DOHH2 (cell line): ENCODE results near the gene XRCC1.
"Not testable (repeated sequence)": the region's sequence is repeated elsewhere in the genome, so short reads cannot be mapped to it uniquely, and the experiment has no call there.

Source experiments
- H3F3A ChIP-seq: fragments of 200-600 bp; sonication (generic), shearing (Covaris generic); 2 replicates; pipeline ENCODE4 v1.6.0; 2016; ENCODE audit warnings: antibody characterized with exemption, mild to moderate bottlenecking; ENCODE audit not compliant: control insufficient read depth, insufficient read depth
- H3K27ac ChIP-seq: fragments of 200-600 bp; sonication (generic); 2 replicates; pipeline ENCODE4 v1.5.1; 2014; ENCODE audit warnings: low read depth, mild to moderate bottlenecking, low read length, moderate library complexity
- H3K27me3 ChIP-seq: fragments of 200-600 bp; sonication (generic); 2 replicates; pipeline ENCODE4 v1.6.1; 2014; ENCODE audit warnings: mild to moderate bottlenecking, low read length, mixed read lengths; ENCODE audit not compliant: control insufficient read depth
- H3K36me3 ChIP-seq: fragments of 200-600 bp; sonication (generic); 2 replicates; pipeline ENCODE4 v1.6.1; 2014; ENCODE audit warnings: mild to moderate bottlenecking, low read length, moderate library complexity, mixed read lengths; ENCODE audit not compliant: control insufficient read depth
- H3K4me1 ChIP-seq: fragments of 200-600 bp; sonication (generic); 2 replicates; pipeline ENCODE4 v1.6.1; 2014; ENCODE audit warnings: mild to moderate bottlenecking, low read length, mixed read lengths; ENCODE audit not compliant: control insufficient read depth
- H3K4me2 ChIP-seq: fragments of 200-600 bp; sonication (generic); 2 replicates; pipeline ENCODE4 v1.6.0; 2014; ENCODE audit warnings: mild to moderate bottlenecking, low read length, moderate library complexity
- H3K4me3 ChIP-seq: fragments of 200-600 bp; sonication (generic); 2 replicates; pipeline ENCODE4 v1.5.1; 2014; ENCODE audit warnings: mild to moderate bottlenecking, low read length, mixed read lengths
- H3K79me2 ChIP-seq: fragments of 200-600 bp; sonication (generic); 2 replicates; pipeline ENCODE4 v1.6.1; 2014; ENCODE audit warnings: mild to moderate bottlenecking, low read length, mixed read lengths; ENCODE audit not compliant: control insufficient read depth
- H3K9me2 ChIP-seq: fragments of 200-600 bp; sonication (generic); replicated peaks from 2 replicates; pipeline ENCODE4 v1.6.1; 2014; ENCODE audit warnings: mild to moderate bottlenecking, low read length, mixed read lengths; ENCODE audit not compliant: control insufficient read depth
- H3K9me3 ChIP-seq: fragments of 200-600 bp; sonication (generic); 2 replicates; pipeline ENCODE4 v1.6.1; 2014; ENCODE audit warnings: antibody characterized with exemption, low read length, mixed read lengths; ENCODE audit not compliant: control insufficient read depth, insufficient read depth
- H4K20me1 ChIP-seq: fragments of 200-600 bp; sonication (generic); 2 replicates; pipeline ENCODE4 v1.6.0; 2014; ENCODE audit warnings: low read depth, mild to moderate bottlenecking, antibody characterized with exemption, low read length, moderate library complexity; ENCODE audit not compliant: control insufficient read depth, insufficient read depth
- EZH2phosphoT487 ChIP-seq: fragments of 200-600 bp; sonication (generic); IDR thresholded peaks from 2 replicates; pipeline ENCODE4 v1.6.1; 2017; ENCODE audit warnings: borderline replicate concordance, mild to moderate bottlenecking, antibody characterized with exemption, low read length, moderate library complexity, mixed read lengths
- TF ChIP-seq, protein P1 (sequence below): fragments of 200-600 bp; sonication (generic); IDR thresholded peaks from one replicate; pipeline ENCODE4 v1.5.1; 2014; ENCODE audit warnings: antibody characterized with exemption, mild to moderate bottlenecking, low read depth, low read length; ENCODE audit not compliant: poor library complexity, severe bottlenecking

Gene XRCC1

GRCh38 chr19:43605875-43606568 is 30.7 kb upstream of the XRCC1 start:
- TF ChIP-seq, protein P1, sequence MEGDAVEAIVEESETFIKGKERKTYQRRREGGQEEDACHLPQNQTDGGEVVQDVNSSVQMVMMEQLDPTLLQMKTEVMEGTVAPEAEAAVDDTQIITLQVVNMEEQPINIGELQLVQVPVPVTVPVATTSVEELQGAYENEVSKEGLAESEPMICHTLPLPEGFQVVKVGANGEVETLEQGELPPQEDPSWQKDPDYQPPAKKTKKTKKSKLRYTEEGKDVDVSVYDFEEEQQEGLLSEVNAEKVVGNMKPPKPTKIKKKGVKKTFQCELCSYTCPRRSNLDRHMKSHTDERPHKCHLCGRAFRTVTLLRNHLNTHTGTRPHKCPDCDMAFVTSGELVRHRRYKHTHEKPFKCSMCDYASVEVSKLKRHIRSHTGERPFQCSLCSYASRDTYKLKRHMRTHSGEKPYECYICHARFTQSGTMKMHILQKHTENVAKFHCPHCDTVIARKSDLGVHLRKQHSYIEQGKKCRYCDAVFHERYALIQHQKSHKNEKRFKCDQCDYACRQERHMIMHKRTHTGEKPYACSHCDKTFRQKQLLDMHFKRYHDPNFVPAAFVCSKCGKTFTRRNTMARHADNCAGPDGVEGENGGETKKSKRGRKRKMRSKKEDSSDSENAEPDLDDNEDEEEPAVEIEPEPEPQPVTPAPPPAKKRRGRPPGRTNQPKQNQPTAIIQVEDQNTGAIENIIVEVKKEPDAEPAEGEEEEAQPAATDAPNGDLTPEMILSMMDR = no peak
- no peak for TF ChIP-seq EZH2phosphoT487
- no peak overlapping the region for H3K27ac ChIP-seq
- no peaks in the 10 kb centered on the region for H3K9me2 ChIP-seq
- peaks cover 10% of the 10 kb centered on the region for H3K79me2 ChIP-seq
- no peaks in the 10 kb centered on the region for H3K9me3 ChIP-seq
- peaks cover 9% of the 10 kb centered on the region; the same call in 1 of the 2 replicates for H3K4me1 ChIP-seq
- H3F3A ChIP-seq = peaks cover 4% of the 10 kb centered on the region; the same call in 1 of the 2 replicates
- H3K4me2 ChIP-seq = no peak overlapping the region
- H3K36me3 ChIP-seq = peaks cover 20% of the 10 kb centered on the region
- H3K27me3 ChIP-seq = no peaks in the 10 kb centered on the region
- no peak overlapping the region for H3K4me3 ChIP-seq
- H4K20me1 ChIP-seq = no peaks in the 10 kb centered on the region

DNA sequence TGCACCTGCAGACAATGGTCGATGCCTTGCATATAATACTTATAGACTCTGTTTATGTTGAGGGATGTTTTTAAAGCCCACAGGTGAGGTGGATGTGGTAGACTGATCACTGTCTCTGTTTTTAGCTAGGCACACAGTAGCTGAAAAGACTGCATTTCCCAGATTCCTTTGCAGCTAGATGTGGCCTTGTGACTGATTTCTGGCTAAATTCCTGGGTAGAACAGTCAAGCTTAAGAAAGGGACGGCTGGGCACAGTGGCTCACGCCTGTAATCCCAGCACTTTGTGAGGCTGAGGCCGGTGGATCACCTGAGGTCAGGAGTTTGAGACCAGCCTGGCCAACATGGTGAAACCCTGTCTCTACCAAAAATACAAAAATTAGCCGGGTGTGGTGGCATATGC is 25.0 kb upstream of the XRCC1 start:
- H3K9me2 ChIP-seq, H3K27me3 ChIP-seq, H3K27ac ChIP-seq, H3K4me3 ChIP-seq, H3F3A ChIP-seq, H3K4me2 ChIP-seq, H4K20me1 ChIP-seq, H3K9me3 ChIP-seq: not testable (repeated sequence)
- Histone ChIP-seq H3K4me1 (peaks cover 23% of the 10 kb centered on the region), H3K36me3 (peaks cover 35% of the 10 kb centered on the region), H3K79me2 (peaks cover 43% of the 10 kb centered on the region)

GRCh38 chr19:43599635-43600295 is 24.4 kb upstream of the XRCC1 start:
- Histone ChIP-seq H3K27ac (no peak overlapping the region), H3F3A (peaks cover 3% of the 10 kb centered on the region; the same call in 1 of the 2 replicates), H3K4me2 (no peak overlapping the region), H3K4me3 (no peak overlapping the region), H3K9me2 (no peaks in the 10 kb centered on the region), H3K79me2 (peaks cover 48% of the 10 kb centered on the region), H3K9me3 (no peaks in the 10 kb centered on the region), H4K20me1 (no peaks in the 10 kb centered on the region), H3K36me3 (peaks cover 35% of the 10 kb centered on the region), H3K4me1 (peaks cover 23% of the 10 kb centered on the region), H3K27me3 (no peaks in the 10 kb centered on the region)
- no peak for TF ChIP-seq EZH2phosphoT487
- TF ChIP-seq, protein P1 = peak; percentile 12
